K562 (cell line): ENCODE results near the gene ZFYVE28. TPM values are rescaled to one million over a fixed set of nuclear protein-coding genes. Genes with fewer than 3 reads are reported as not detected.

Experiments used
- ATAC-seq: fragments of 200-7000 bp; cut with Tn5 transposase; 3 replicates; pipeline ENCODE4 v1.9.1; 2020; ENCODE audit warnings: moderate library complexity
- BruUV-seq: library from RNA; stranded (reverse); fragments of 400-500 nt; replicated peaks from 2 replicates; lab custom pipeline; 2021; lab: Mats Ljungman, UMichigan
- CTCF ChIA-PET: fragments of 300-600 bp; formaldehyde crosslinking; extraction: SDS; loops from one replicate; lab custom pipeline; 2021; ENCODE audit warnings: low intra/inter-chr PET ratio; lab: Yijun Ruan, JAX
- POLR2A ChIA-PET: fragments of 300-600, 350-650 bp; sonication (Branson Sonifier 250); formaldehyde crosslinking; extraction: SDS; loops from one replicate; lab custom pipeline; 2021; ENCODE audit warnings: antibody characterized with exemption, inconsistent platforms; lab: Yijun Ruan, JAX
- DNase-seq, 4 experiments: peaks; one replicate each; pipeline versions ENCODE4 v3.0.0 to v3.0.0-alpha.2; 2011 to 2018; ENCODE audit warnings: low spot score in 3 of 4, mixed read lengths in 3 of 4; ENCODE audit errors: extremely low read depth in 1 of 4
- FAIRE-seq: peaks from 2 replicates; lab custom pipeline; 2011; peaks lifted over from hg19 to GRCh38; lab: Jason Lieb, UNC
- H2AFZ ChIP-seq: 2 replicates; pipeline ENCODE4 v1.6.0; 2011; ENCODE audit warnings: low read depth, low read length, control low read depth, inconsistent platforms
- H3K27ac ChIP-seq: fragments of 200-600 bp; 3 replicates; pipeline ENCODE4 v1.8.0; 2011; ENCODE audit warnings: low read depth, mild to moderate bottlenecking, control low read depth, inconsistent platforms, low read length, moderate library complexity, mixed read lengths; ENCODE audit errors: extremely low read depth
- H3K27me3 ChIP-seq, 2 experiments: fragments of 300-600 bp in 1 of 2; 2 replicates in 1 of 2; 3 replicates in 1 of 2; pipeline versions ENCODE4 v1.6.0 to v1.8.0; 2011; ENCODE audit warnings: inconsistent platforms in 2 of 2, low read length in 2 of 2, mild to moderate bottlenecking in 1 of 2, mixed read lengths in 1 of 2, moderate library complexity in 1 of 2; ENCODE audit not compliant: control insufficient read depth in 2 of 2, insufficient read depth in 2 of 2
- H3K36me3 ChIP-seq: fragments of 300-600 bp; 3 replicates; pipeline ENCODE4 v1.8.0; 2011; ENCODE audit warnings: mild to moderate bottlenecking, low read length, inconsistent platforms; ENCODE audit not compliant: control insufficient read depth, insufficient read depth
- H3K4me1 ChIP-seq, 2 experiments: fragments of 200-600 bp in 1 of 2; replicated peaks in 1 of 2; 2 replicates in 1 of 2; 3 replicates in 1 of 2; pipeline versions ENCODE4 v1.5.1 to v1.8.0; 2011; ENCODE audit warnings: inconsistent platforms in 2 of 2, low read length in 2 of 2, mild to moderate bottlenecking in 1 of 2, mixed read lengths in 1 of 2, moderate library complexity in 1 of 2; ENCODE audit not compliant: control insufficient read depth in 2 of 2, insufficient read depth in 2 of 2
- H3K4me2 ChIP-seq: 2 replicates; pipeline ENCODE4 v1.6.1; 2011; ENCODE audit warnings: low read length, control low read depth, inconsistent platforms, mixed read lengths; ENCODE audit not compliant: insufficient read depth
- H3K4me3 ChIP-seq: fragments of 200-600 bp; sonication (generic), shearing (Covaris generic); 2 replicates; pipeline ENCODE4 v1.5.1; 2016; ENCODE audit warnings: control low read depth, inconsistent platforms
- H3K79me2 ChIP-seq: fragments of 200-600 bp; 3 replicates; pipeline ENCODE4 v1.8.0; 2011; ENCODE audit warnings: low read length, inconsistent platforms; ENCODE audit not compliant: control insufficient read depth, insufficient read depth
- H3K9ac ChIP-seq, 2 experiments: 2 replicates each; pipeline versions ENCODE4 v1.6.0 to v1.6.1; 2011; ENCODE audit warnings: low read depth in 2 of 2, low read length in 2 of 2, control low read depth in 1 of 2, inconsistent platforms in 1 of 2, mild to moderate bottlenecking in 1 of 2, mixed read lengths in 1 of 2; ENCODE audit not compliant: insufficient read depth in 1 of 2
- H3K9me1 ChIP-seq: one replicate; pipeline ENCODE4 v1.6.0; 2011; ENCODE audit warnings: inconsistent platforms, mild to moderate bottlenecking, low read length, moderate library complexity; ENCODE audit not compliant: control insufficient read depth, insufficient read depth
- H3K9me3 ChIP-seq: replicated peaks from 2 replicates; pipeline ENCODE4 v1.5.1; 2011; ENCODE audit warnings: low read depth, low read length, inconsistent platforms; ENCODE audit not compliant: control insufficient read depth, insufficient read depth
- H4K20me1 ChIP-seq: replicated peaks from 2 replicates; pipeline ENCODE4 v1.6.1; 2011; ENCODE audit warnings: low read length, inconsistent platforms, mixed read lengths; ENCODE audit not compliant: control insufficient read depth, insufficient read depth
- BCOR ChIP-seq: fragments of 450-650 bp; IDR thresholded peaks from 2 replicates; pipeline ENCODE4 v1.6.1; 2016
- KLF1 ChIP-seq: fragments of 450-650 bp; IDR thresholded peaks from 2 replicates; pipeline ENCODE4 v1.6.1; 2016; ENCODE audit warnings: missing genetic modification characterization, missing compliant biosample characterization
- NONO ChIP-seq, 2 experiments: fragments of 200-400 bp in 1 of 2; fragments of 450-650 bp in 1 of 2; formaldehyde crosslinking in 1 of 2; IDR thresholded peaks; 2 replicates each; pipeline ENCODE4 v1.6.1; 2017; ENCODE audit warnings: low read depth in 2 of 2, mild to moderate bottlenecking in 2 of 2, moderate library complexity in 2 of 2, low read length in 1 of 2
- PCBP1 ChIP-seq: fragments of 200-400 bp; formaldehyde crosslinking; IDR thresholded peaks from 2 replicates; pipeline ENCODE4 v1.6.1; 2018; ENCODE audit warnings: mild to moderate bottlenecking, low read depth, low read length; ENCODE audit not compliant: poor library complexity, severe bottlenecking
- RBBP5 ChIP-seq: fragments of 200-600 bp; sonication (generic); IDR thresholded peaks from 2 replicates; pipeline ENCODE4 v1.6.1; 2012; ENCODE audit warnings: borderline replicate concordance, mild to moderate bottlenecking, low read length, control low read depth, inconsistent platforms; ENCODE audit not compliant: insufficient read depth, poor library complexity, severe bottlenecking
- RCOR1 ChIP-seq, 2 experiments: IDR thresholded peaks; 2 replicates each; pipeline ENCODE4 v1.6.1; 2012; ENCODE audit warnings: low read depth in 2 of 2, low read length in 2 of 2, borderline replicate concordance in 1 of 2, improper control_type of control experiment in 1 of 2
- SIN3A ChIP-seq, 2 experiments: fragments of 150-350 bp in 1 of 2; IDR thresholded peaks; 2 replicates each; pipeline ENCODE4 v1.6.1; 2011 to 2016; ENCODE audit warnings: borderline replicate concordance in 2 of 2, low read depth in 2 of 2, low read length in 2 of 2, mild to moderate bottlenecking in 2 of 2, moderate library complexity in 2 of 2; ENCODE audit not compliant: control insufficient read depth in 1 of 2
- SMC3 ChIP-seq: conservative IDR thresholded peaks from 2 replicates; pipeline ENCODE4 v1.6.1; 2011; ENCODE audit warnings: low read depth, low read length, improper control_type of control experiment; ENCODE audit not compliant: insufficient read depth
- YY1 ChIP-seq, 3 experiments: IDR thresholded peaks; 2 replicates each; pipeline ENCODE4 v1.6.1; 2011; ENCODE audit warnings: low read length in 2 of 3, mild to moderate bottlenecking in 2 of 3, moderate library complexity in 2 of 3, borderline replicate concordance in 1 of 3, control low read depth in 1 of 3, low read depth in 1 of 3; ENCODE audit not compliant: insufficient read depth in 3 of 3, insufficient replicate concordance in 2 of 3, control insufficient read depth in 1 of 3, insufficient read length in 1 of 3; ENCODE audit errors: extremely low read depth in 1 of 3
- ZBTB7A ChIP-seq: IDR thresholded peaks from 2 replicates; pipeline ENCODE4 v1.6.1; 2011; ENCODE audit warnings: low read depth, mild to moderate bottlenecking, low read length, moderate library complexity, borderline replicate concordance; ENCODE audit not compliant: control insufficient read depth
- ZNF57 ChIP-seq: fragments of 450-650 bp; formaldehyde crosslinking; IDR thresholded peaks from 2 replicates; pipeline ENCODE4 v1.4.0; 2020; ENCODE audit warnings: mild to moderate bottlenecking, moderate library complexity
- ZNF707 ChIP-seq: fragments of 250-450 bp; sonication (Bioruptor Pico); conservative IDR thresholded peaks from 2 replicates; pipeline ENCODE4 v1.8.0; 2022; ENCODE audit warnings: inconsistent platforms, mild to moderate bottlenecking, moderate library complexity
- WGBS: fragments of 100-300 bp; shearing (Covaris generic); methylation state at CpG from one replicate; pipeline ENCODE4 v1.1.6; 2016; ENCODE audit warnings: low coverage, mixed read lengths; ENCODE audit not compliant: insufficient coverage; ENCODE audit errors: missing lambda C conversion rate; 5-methylcytosine and 5-hydroxymethylcytosine counted together
- in situ Hi-C: fragments of 300-500 bp; cut with MboI; formaldehyde crosslinking; loops from 4 replicates; pipeline ENCODE4 v1.15.0; 2018; ENCODE audit warnings: inconsistent platforms, mixed read lengths
- intact Hi-C: fragments of 100-400 bp; cut with micrococcal nuclease; formaldehyde crosslinking; loops from 2 replicates; pipeline ENCODE4 v1.14.2; 2022
- polyA plus RNA-seq, 8 experiments: library from polyadenylated mRNA; depleted of rRNA in 4 of 8; stranded (reverse) in 5 of 8; unstranded in 3 of 8; fragments of >200 nt; fragmentation: Nextera tagmentation in 2 of 8; fragmentation: Illumina TruSeq in 1 of 8; extraction: Ambion mirVana in 2 of 8; extraction: Trizol in 1 of 8; gene quantifications; 2 replicates each; pipeline versions ENCODE4 v1.2.1 to v1.2.3, GENCODE V29; 2011 to 2014; ENCODE audit warnings: inconsistent platforms in 1 of 8, missing spikeins in 1 of 8
- total RNA-seq, 7 experiments: library from RNA; depleted of rRNA in 6 of 7; stranded (reverse); fragments of >200 nt in 6 of 7; fragmentation: Illumina TruSeq in 2 of 7; extraction: Trizol in 2 of 7; gene quantifications; 2 replicates each; pipeline versions ENCODE4 v1.2.1 to v1.2.3, GENCODE V29; 2011 to 2021; ENCODE audit warnings: low replicate concordance in 1 of 7
- TF ChIP-seq, protein P1 (sequence below), 3 experiments: fragments of 200-800 bp in 1 of 3; fragments of 250-450 bp in 1 of 3; fragments of 450-650 bp in 1 of 3; sonication (Bioruptor Pico) in 1 of 3; sonication (Bioruptor generic) in 1 of 3; formaldehyde crosslinking in 1 of 3; IDR thresholded peaks; 2 replicates each; pipeline versions ENCODE4 v1.6.1 to v1.8.0; 2016 to 2022; ENCODE audit warnings: mild to moderate bottlenecking in 2 of 3, missing genetic modification characterization in 2 of 3, missing compliant biosample characterization in 1 of 3, moderate library complexity in 1 of 3
- TF ChIP-seq, protein P2 (sequence below): fragments of 250-450 bp; sonication (Bioruptor Pico); IDR thresholded peaks from 2 replicates; pipeline ENCODE4 v1.9.0; 2021; ENCODE audit warnings: mild to moderate bottlenecking, inconsistent platforms

The ZFYVE28 gene
- total and polyA plus RNA-seq, 9 of the 15 experiments (the other 6 are each of a cell fraction or from before 2014, with no cell fraction given): 1.3 to 24.8 (median 8.9) TPM

DNA sequence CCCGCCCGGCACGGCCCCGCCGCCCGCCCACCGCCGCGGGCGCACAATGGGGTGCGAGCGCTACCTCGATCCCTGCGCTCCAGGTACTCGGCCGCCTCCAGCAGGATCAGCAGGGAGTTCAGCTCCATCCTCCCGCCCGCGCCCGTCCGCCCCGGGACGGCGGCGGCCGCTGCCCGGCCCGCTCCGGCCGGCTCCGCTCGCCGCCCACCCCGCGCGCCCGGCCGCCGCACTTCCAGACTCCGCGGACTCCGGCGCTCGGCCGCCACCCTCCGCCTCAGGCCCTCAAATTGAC lies 156.6 kb downstream of the ZFYVE28 start, which contains the start of gene MXD4:
MXD4 (minus strand) TSS at position 257 of the 292 bp plus-strand sequence; CDS start at position 128, 129 bp downstream.
- Histone ChIP-seq H3K9me3 (no peaks in the 10 kb centered on the region), H2AFZ (peak within 1 kb of the TSS; percentile 90), H3K27ac (peak within 1 kb of the TSS; percentile 87), H3K36me3 (no peaks in the 10 kb centered on the region), H3K4me1 (peaks cover 11 to 78% of the 10 kb centered on the region in 2 experiments; a peak in 4 of 5 replicates), H3K9ac (peak within 1 kb of the TSS; percentile 82 to 93), H4K20me1 (no peaks in the 10 kb centered on the region)
- no TSS peak for BruUV-seq
- 2% methylated on average over 11 of the region's 46 CpGs for WGBS
- FAIRE-seq: no peak
- intact Hi-C loops: loop anchor here (5.0 kb wide), 1 partner anchor 156 kb away; the partner anchor contains the start of genes CFAP99 and ZFYVE28
- ATAC-seq: no peak
- POLR2A ChIA-PET: interaction anchor here (0.6 to 1.1 kb wide), 5 partner anchors 10 to 298 kb away, joined by 3 to 9 read pairs (median 3); no protein-coding TSS in a partner anchor
- no peak for TF ChIP-seq SMC3
- peak in 1 of 2 experiments; percentile 70; a peak in 1 of 4 replicates for TF ChIP-seq NONO (IDR thresholded peaks at IDR 0.05; ENCODE audit: low read depth in 2 of 2, low read length in 1 of 2)
- TF ChIP-seq ZNF707 (CRISPR knock-in tag): no peak
- no peak for TF ChIP-seq RCOR1 (IDR thresholded peaks at IDR 0.05; ENCODE audit: borderline replicate concordance in 1 of 2, low read depth in 2 of 2, low read length in 2 of 2)
- TF ChIP-seq, protein P1, sequence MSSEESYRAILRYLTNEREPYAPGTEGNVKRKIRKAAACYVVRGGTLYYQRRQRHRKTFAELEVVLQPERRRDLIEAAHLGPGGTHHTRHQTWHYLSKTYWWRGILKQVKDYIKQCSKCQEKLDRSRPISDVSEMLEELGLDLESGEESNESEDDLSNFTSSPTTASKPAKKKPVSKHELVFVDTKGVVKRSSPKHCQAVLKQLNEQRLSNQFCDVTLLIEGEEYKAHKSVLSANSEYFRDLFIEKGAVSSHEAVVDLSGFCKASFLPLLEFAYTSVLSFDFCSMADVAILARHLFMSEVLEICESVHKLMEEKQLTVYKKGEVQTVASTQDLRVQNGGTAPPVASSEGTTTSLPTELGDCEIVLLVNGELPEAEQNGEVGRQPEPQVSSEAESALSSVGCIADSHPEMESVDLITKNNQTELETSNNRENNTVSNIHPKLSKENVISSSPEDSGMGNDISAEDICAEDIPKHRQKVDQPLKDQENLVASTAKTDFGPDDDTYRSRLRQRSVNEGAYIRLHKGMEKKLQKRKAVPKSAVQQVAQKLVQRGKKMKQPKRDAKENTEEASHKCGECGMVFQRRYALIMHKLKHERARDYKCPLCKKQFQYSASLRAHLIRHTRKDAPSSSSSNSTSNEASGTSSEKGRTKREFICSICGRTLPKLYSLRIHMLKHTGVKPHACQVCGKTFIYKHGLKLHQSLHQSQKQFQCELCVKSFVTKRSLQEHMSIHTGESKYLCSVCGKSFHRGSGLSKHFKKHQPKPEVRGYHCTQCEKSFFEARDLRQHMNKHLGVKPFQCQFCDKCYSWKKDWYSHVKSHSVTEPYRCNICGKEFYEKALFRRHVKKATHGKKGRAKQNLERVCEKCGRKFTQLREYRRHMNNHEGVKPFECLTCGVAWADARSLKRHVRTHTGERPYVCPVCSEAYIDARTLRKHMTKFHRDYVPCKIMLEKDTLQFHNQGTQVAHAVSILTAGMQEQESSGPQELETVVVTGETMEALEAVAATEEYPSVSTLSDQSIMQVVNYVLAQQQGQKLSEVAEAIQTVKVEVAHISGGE (CRISPR knock-in tag; IDR thresholded peaks at IDR 0.05): no peak
- no peak; the same call in 1 of the 2 replicates for TF ChIP-seq ZBTB7A
- TF ChIP-seq ZNF57: no peak
- peak; percentile 47 for TF ChIP-seq RBBP5
- peak in 1 of 3 experiments; percentile 2 for TF ChIP-seq YY1 (IDR thresholded peaks at IDR 0.05; ENCODE audit: borderline replicate concordance in 1 of 3, control insufficient read depth in 1 of 3, extremely low read depth in 1 of 3, insufficient read depth in 3 of 3, insufficient read length in 1 of 3, insufficient replicate concordance in 2 of 3, low read depth in 1 of 3, low read length in 2 of 3)
- TF ChIP-seq KLF1 (tag): no peak
- TF ChIP-seq BCOR: no peak
- peak; percentile 19 for TF ChIP-seq PCBP1
- TF ChIP-seq, protein P2, sequence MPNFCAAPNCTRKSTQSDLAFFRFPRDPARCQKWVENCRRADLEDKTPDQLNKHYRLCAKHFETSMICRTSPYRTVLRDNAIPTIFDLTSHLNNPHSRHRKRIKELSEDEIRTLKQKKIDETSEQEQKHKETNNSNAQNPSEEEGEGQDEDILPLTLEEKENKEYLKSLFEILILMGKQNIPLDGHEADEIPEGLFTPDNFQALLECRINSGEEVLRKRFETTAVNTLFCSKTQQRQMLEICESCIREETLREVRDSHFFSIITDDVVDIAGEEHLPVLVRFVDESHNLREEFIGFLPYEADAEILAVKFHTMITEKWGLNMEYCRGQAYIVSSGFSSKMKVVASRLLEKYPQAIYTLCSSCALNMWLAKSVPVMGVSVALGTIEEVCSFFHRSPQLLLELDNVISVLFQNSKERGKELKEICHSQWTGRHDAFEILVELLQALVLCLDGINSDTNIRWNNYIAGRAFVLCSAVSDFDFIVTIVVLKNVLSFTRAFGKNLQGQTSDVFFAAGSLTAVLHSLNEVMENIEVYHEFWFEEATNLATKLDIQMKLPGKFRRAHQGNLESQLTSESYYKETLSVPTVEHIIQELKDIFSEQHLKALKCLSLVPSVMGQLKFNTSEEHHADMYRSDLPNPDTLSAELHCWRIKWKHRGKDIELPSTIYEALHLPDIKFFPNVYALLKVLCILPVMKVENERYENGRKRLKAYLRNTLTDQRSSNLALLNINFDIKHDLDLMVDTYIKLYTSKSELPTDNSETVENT (CRISPR knock-in tag): 0 out of 2 replicates have a peak, but pooled peaks have one; percentile 27
- 0 out of 4 replicates have a peak, but pooled peaks of 1 of the 2 experiments have one; percentile 21 for TF ChIP-seq SIN3A (IDR thresholded peaks at IDR 0.05; ENCODE audit: borderline replicate concordance in 2 of 2, control insufficient read depth in 1 of 2, low read depth in 2 of 2, low read length in 2 of 2)
- TF ChIP-seq, all 486 proteins: peak for 6
- no peak for DNase-seq
- Histone ChIP-seq H3K4me3 (peak within 1 kb of the TSS; percentile 71), H3K9me1 (no peaks in the 10 kb centered on the region), H3K79me2 (peaks cover 5% of the 10 kb centered on the region; the same call in 1 of the 3 replicates), H3K27me3 (no peaks in the 10 kb centered on the region), H3K4me2 (peak within 1 kb of the TSS; percentile 86)
- CTCF ChIA-PET: no interaction called here
- in situ Hi-C loops: no loop called here
